GM11168 (cell line): Measurements from ENCODE around the gene APH1B.
"Not testable (repeated sequence)": the region's sequence is repeated elsewhere in the genome, so short reads cannot be mapped to it uniquely, and the experiment has no call there.

ENCODE experiments used
- in situ Hi-C: fragments of 300-500 bp; cut with MboI; formaldehyde crosslinking; loops from one replicate; pipeline ENCODE4 v1.12.0; 2022; ENCODE audit warnings: low sequenced_read_pairs; ENCODE audit not compliant: unreplicated experiment

Gene APH1B

GRCh38 chr15:63291507-63291906, 14.1 kb downstream of the APH1B start:
- in situ Hi-C loops, result loop anchor here (25.0 kb wide), 1 partner anchor 296 kb away; the partner anchor contains the start of gene FBXL22

GRCh38 chr15:63292241-63292640, 14.8 kb downstream of the APH1B start:
- in situ Hi-C loops, result loop anchor here (25.0 kb wide), 1 partner anchor 295 kb away; the partner anchor contains the start of gene FBXL22

GRCh38 chr15:63292771-63293170, 15.4 kb downstream of the APH1B start:
- in situ Hi-C loops, result loop anchor here (25.0 kb wide), 1 partner anchor 295 kb away; the partner anchor contains the start of gene FBXL22

- in situ Hi-C loops, result loop anchor here (25.0 kb wide), 1 partner anchor 293 kb away; the partner anchor contains the start of gene FBXL22
Observed at GRCh38 chr15:63294359-63294758, 17.0 kb downstream of the APH1B start.

- in situ Hi-C loops, result loop anchor here (25.0 kb wide), 1 partner anchor 292 kb away; the partner anchor contains the start of gene FBXL22
Observed at GRCh38 chr15:63295341-63295740, 17.9 kb downstream of the APH1B start.

- in situ Hi-C loops, result loop anchor here (25.0 kb wide), 1 partner anchor 291 kb away; the partner anchor contains the start of gene FBXL22
Observed at GRCh38 chr15:63296195-63296594, 18.8 kb downstream of the APH1B start.

GRCh38 chr15:63299943-63300575, 22.7 kb downstream of the APH1B start:
- in situ Hi-C loops, result loop anchor here (25.0 kb wide), 1 partner anchor 287 kb away; the partner anchor contains the start of gene FBXL22

- in situ Hi-C loops, result no loop called here
Observed at GRCh38 chr15:63301088-63301487, 23.7 kb downstream of the APH1B start.

- in situ Hi-C loops, result no loop called here
Observed at GRCh38 chr15:63305260-63305659, 27.9 kb downstream of the APH1B start.

GRCh38 chr15:63306492-63307073, 29.2 kb downstream of the APH1B start:
- in situ Hi-C loops, result no loop called here

GRCh38 chr15:63308491-63308890, 31.1 kb downstream of the APH1B start:
- in situ Hi-C loops, result no loop called here

GRCh38 chr15:63308947-63309346, 31.5 kb downstream of the APH1B start:
- in situ Hi-C loops, result no loop called here

GRCh38 chr15:63310646-63311045, 33.2 kb downstream of the APH1B start:
- in situ Hi-C loops, result no loop called here

GRCh38 chr15:63312286-63312685, 34.9 kb downstream of the APH1B start:
- in situ Hi-C loops, result no loop called here

- in situ Hi-C loops, result no loop called here
Observed at GRCh38 chr15:63313825-63314224, 36.4 kb downstream of the APH1B start.

GRCh38 chr15:63314409-63314808, 37.0 kb downstream of the APH1B start:
- in situ Hi-C loops, result no loop called here

GRCh38 chr15:63318344-63318743, 40.9 kb downstream of the APH1B start:
- in situ Hi-C loops, result no loop called here

GRCh38 chr15:63319065-63319464, 41.7 kb downstream of the APH1B start:
- in situ Hi-C loops, result no loop called here

- in situ Hi-C loops, result not testable (repeated sequence)
Observed at GRCh38 chr15:63320446-63320845, 43.0 kb downstream of the APH1B start.

GRCh38 chr15:63320981-63321380, 43.6 kb downstream of the APH1B start:
- in situ Hi-C loops, result not testable (repeated sequence)

GRCh38 chr15:63321462-63321861, 44.1 kb downstream of the APH1B start:
- in situ Hi-C loops, result no loop called here

- in situ Hi-C loops, result no loop called here
Observed at GRCh38 chr15:63322541-63322940, 45.1 kb downstream of the APH1B start.
